Measurements from ENCODE around the gene OXER1.

- TF ChIP-seq CTCF (IDR thresholded peaks at IDR 0.05; ENCODE audit: low read depth, low read length, poor library complexity, severe bottlenecking) = no peak
- no peak for TF ChIP-seq EZH2phosphoT487 (IDR thresholded peaks at IDR 0.05; ENCODE audit: borderline replicate concordance, low read length)
Observed at GRCh38 chr2:42775186-42775585, 11.3 kb upstream of the OXER1 start.
